Gastroesophageal sphincter (tissue), 3 donors: ENCODE results near the gene SEPTIN10.

Experiments
- CTCF ChIP-seq, 4 experiments: fragments of 200-600 bp in 2 of 4; fragments of 450-650 bp in 2 of 4; sonication (generic) in 1 of 4; IDR thresholded peaks; one replicate each; pipeline ENCODE4 v1.5.1; 2017 to 2019; ENCODE audit warnings: antibody characterized with exemption in 4 of 4, mild to moderate bottlenecking in 2 of 4, moderate library complexity in 2 of 4
- POLR2A ChIP-seq, 2 donors: fragments of 450-650 bp; IDR thresholded peaks; one replicate each; pipeline ENCODE4 v1.6.1; 2017; ENCODE audit warnings: antibody characterized with exemption in 2 of 2, mild to moderate bottlenecking in 2 of 2, moderate library complexity in 1 of 2
- POLR2AphosphoS5 ChIP-seq: sonication (generic); formaldehyde crosslinking; IDR thresholded peaks from one replicate; pipeline ENCODE4 v1.6.1; 2017; ENCODE audit warnings: antibody characterized with exemption

GRCh38 chr2:109660046-109660860 lies 46.5 kb upstream of the SEPTIN10 start:
- TF ChIP-seq CTCF (IDR thresholded peaks at IDR 0.05), result no peak
- no peak for TF ChIP-seq POLR2A (IDR thresholded peaks at IDR 0.05)
- no peak for TF ChIP-seq POLR2AphosphoS5
